ENCODE data around the gene NELL2. TPM values are rescaled to one million over a fixed set of nuclear protein-coding genes. Genes with fewer than 3 reads are reported as not detected.
"Not testable (repeated sequence)": the region's sequence is repeated elsewhere in the genome, so short reads cannot be mapped to it uniquely, and the experiment has no call there.

NELL2 gene
- total RNA-seq, 1 experiment from 2014 or later, result 0.21 TPM

- in situ Hi-C loops (cut with HindIII; ENCODE audit: low pct_unique_long_range_greater_than_20kb, low sequenced_read_pairs), result no loop called here
- no peak for DNase-seq (ENCODE audit: low read depth, low spot score)
Measured at GRCh38 chr12:44748950-44749468, 127.1 kb downstream of the NELL2 start.

GRCh38 chr12:44741292-44741980 is 134.7 kb downstream of the NELL2 start:
- in situ Hi-C loops (cut with HindIII; ENCODE audit: low pct_unique_long_range_greater_than_20kb, low sequenced_read_pairs); DNase-seq (ENCODE audit: low read depth, low spot score): not testable (repeated sequence)

GRCh38 chr12:44738051-44738450 is 138.1 kb downstream of the NELL2 start:
- in situ Hi-C loops (cut with HindIII; ENCODE audit: low pct_unique_long_range_greater_than_20kb, low sequenced_read_pairs), result no loop called here
- no peak for DNase-seq (ENCODE audit: low read depth, low spot score)

GRCh38 chr12:44728566-44728965 is 147.5 kb downstream of the NELL2 start:
- DNase-seq (ENCODE audit: low read depth, low spot score), result no peak

GRCh38 chr12:44720265-44720664 is 155.8 kb downstream of the NELL2 start:
- in situ Hi-C loops (cut with HindIII; ENCODE audit: low pct_unique_long_range_greater_than_20kb, low sequenced_read_pairs), result no loop called here
- DNase-seq (ENCODE audit: low read depth, low spot score), result no peak

More at GRCh38 chr12:44728566-44728965, 147.5 kb downstream of the NELL2 start:
- in situ Hi-C loops (cut with HindIII; ENCODE audit: low pct_unique_long_range_greater_than_20kb, low sequenced_read_pairs), result no loop called here

GRCh38 chr12:44717612-44718011 is 158.5 kb downstream of the NELL2 start:
- no peak for DNase-seq (ENCODE audit: low read depth, low spot score)
- in situ Hi-C loops (cut with HindIII; ENCODE audit: low pct_unique_long_range_greater_than_20kb, low sequenced_read_pairs), result no loop called here

GRCh38 chr12:44716711-44717110 is 159.4 kb downstream of the NELL2 start:
- in situ Hi-C loops (cut with HindIII; ENCODE audit: low pct_unique_long_range_greater_than_20kb, low sequenced_read_pairs), result no loop called here
- DNase-seq (ENCODE audit: low read depth, low spot score), result no peak

GRCh38 chr12:44711736-44712135 is 164.4 kb downstream of the NELL2 start:
- DNase-seq (ENCODE audit: low read depth, low spot score), result no peak
- in situ Hi-C loops (cut with HindIII; ENCODE audit: low pct_unique_long_range_greater_than_20kb, low sequenced_read_pairs), result no loop called here

- in situ Hi-C loops (cut with HindIII; ENCODE audit: low pct_unique_long_range_greater_than_20kb, low sequenced_read_pairs), result no loop called here
- DNase-seq (ENCODE audit: low read depth, low spot score), result no peak
Measured at GRCh38 chr12:44709166-44709565, 166.9 kb downstream of the NELL2 start.

- no peak for DNase-seq (ENCODE audit: low read depth, low spot score)
- in situ Hi-C loops (cut with HindIII; ENCODE audit: low pct_unique_long_range_greater_than_20kb, low sequenced_read_pairs), result no loop called here
Measured at GRCh38 chr12:44708218-44708617, 167.9 kb downstream of the NELL2 start.

- no peak for DNase-seq (ENCODE audit: low read depth, low spot score)
- in situ Hi-C loops (cut with HindIII; ENCODE audit: low pct_unique_long_range_greater_than_20kb, low sequenced_read_pairs), result no loop called here
Measured at GRCh38 chr12:44703182-44703910, 172.8 kb downstream of the NELL2 start.

- DNase-seq (ENCODE audit: low read depth, low spot score), result no peak
- in situ Hi-C loops (cut with HindIII; ENCODE audit: low pct_unique_long_range_greater_than_20kb, low sequenced_read_pairs), result no loop called here
Measured at GRCh38 chr12:44697511-44697910, 178.6 kb downstream of the NELL2 start.

GRCh38 chr12:44696542-44696941 is 179.6 kb downstream of the NELL2 start:
- no peak for DNase-seq (ENCODE audit: low read depth, low spot score)
- in situ Hi-C loops (cut with HindIII; ENCODE audit: low pct_unique_long_range_greater_than_20kb, low sequenced_read_pairs), result no loop called here

GRCh38 chr12:44694017-44694416 is 182.1 kb downstream of the NELL2 start:
- in situ Hi-C loops (cut with HindIII; ENCODE audit: low pct_unique_long_range_greater_than_20kb, low sequenced_read_pairs), result no loop called here
- no peak for DNase-seq (ENCODE audit: low read depth, low spot score)

GRCh38 chr12:44689587-44689986 is 186.5 kb downstream of the NELL2 start:
- in situ Hi-C loops (cut with HindIII; ENCODE audit: low pct_unique_long_range_greater_than_20kb, low sequenced_read_pairs), result no loop called here
- DNase-seq (ENCODE audit: low read depth, low spot score), result no peak

- in situ Hi-C loops (cut with HindIII; ENCODE audit: low pct_unique_long_range_greater_than_20kb, low sequenced_read_pairs); DNase-seq (ENCODE audit: low read depth, low spot score): not testable (repeated sequence)
Measured at GRCh38 chr12:44686821-44687432, 189.2 kb downstream of the NELL2 start.

GRCh38 chr12:44677724-44678123 is 198.4 kb downstream of the NELL2 start:
- no peak for DNase-seq (ENCODE audit: low read depth, low spot score)
- in situ Hi-C loops (cut with HindIII; ENCODE audit: low pct_unique_long_range_greater_than_20kb, low sequenced_read_pairs), result no loop called here

GRCh38 chr12:44674875-44675274 is 201.2 kb downstream of the NELL2 start:
- DNase-seq (ENCODE audit: low read depth, low spot score), result peak; percentile 72
- in situ Hi-C loops (cut with HindIII; ENCODE audit: low pct_unique_long_range_greater_than_20kb, low sequenced_read_pairs), result no loop called here
